Endothelial cell of umbilical vein (primary cell): Measurements from ENCODE around the gene RABEPK. TPM values are rescaled to one million over a fixed set of nuclear protein-coding genes. Genes with fewer than 3 reads are reported as not detected.

ENCODE experiments used
- BruUV-seq: library from RNA; stranded (reverse); fragments of 400-500 nt; replicated peaks from 2 replicates; lab custom pipeline; 2021; lab: Mats Ljungman, UMichigan
- CTCF ChIA-PET: fragments of 300-600, 350-600 bp; sonication (Branson Sonifier 250); formaldehyde crosslinking; loops from one replicate; lab custom pipeline; 2021; ENCODE audit warnings: antibody characterized with exemption, inconsistent platforms; lab: Charles Lee
- POLR2A ChIA-PET: fragments of 300-600, 350-600 bp; sonication (Branson Sonifier 250); formaldehyde crosslinking; loops from one replicate; lab custom pipeline; 2021; ENCODE audit warnings: antibody characterized with exemption, inconsistent platforms; lab: Charles Lee
- DNase-seq: peaks from one replicate; pipeline ENCODE4 v3.0.0-alpha.2; 2011; ENCODE audit warnings: low read depth, low spot score
- FAIRE-seq: peaks from 2 replicates; lab custom pipeline; 2011; peaks lifted over from hg19 to GRCh38; lab: Jason Lieb, UNC
- H2AFZ ChIP-seq: 2 replicates; pipeline ENCODE4 v1.6.0; 2012; ENCODE audit warnings: low read depth, low read length, control low read depth, inconsistent platforms
- H3K27ac ChIP-seq: 2 replicates; pipeline ENCODE4 v1.5.1; 2011; ENCODE audit warnings: low read depth, mild to moderate bottlenecking, control low read depth, low read length, moderate library complexity; ENCODE audit not compliant: insufficient read depth
- H3K27me3 ChIP-seq, 2 experiments: 2 replicates each; pipeline versions ENCODE4 v1.6.0 to v1.6.1; 2011; ENCODE audit warnings: low read length in 2 of 2, mixed read lengths in 1 of 2; ENCODE audit not compliant: control insufficient read depth in 2 of 2, insufficient read depth in 2 of 2
- H3K36me3 ChIP-seq, 2 experiments: 2 replicates in 1 of 2; 3 replicates in 1 of 2; pipeline ENCODE4 v1.5.1; 2011; ENCODE audit warnings: low read length in 2 of 2, mild to moderate bottlenecking in 1 of 2, moderate library complexity in 1 of 2; ENCODE audit not compliant: control insufficient read depth in 2 of 2, insufficient read depth in 2 of 2; ENCODE audit errors: extremely low read depth in 1 of 2
- H3K4me1 ChIP-seq: 3 replicates; pipeline ENCODE4 v1.5.1; 2011; ENCODE audit warnings: mild to moderate bottlenecking, low read length; ENCODE audit not compliant: control insufficient read depth, insufficient read depth; ENCODE audit errors: extremely low read depth
- H3K4me2 ChIP-seq: 2 replicates; pipeline ENCODE4 v1.6.1; 2011; ENCODE audit warnings: low read length, control low read depth, mixed read lengths; ENCODE audit not compliant: insufficient read depth
- H3K4me3 ChIP-seq, 3 experiments: fragments of 200-600 bp in 1 of 3; sonication (generic), shearing (Covaris generic) in 1 of 3; replicated peaks in 1 of 3; 2 replicates each; pipeline ENCODE4 v1.5.1; 2011 to 2016; ENCODE audit warnings: control low read depth in 3 of 3, low read length in 3 of 3, mild to moderate bottlenecking in 2 of 3, inconsistent platforms in 1 of 3, low read depth in 1 of 3, moderate library complexity in 1 of 3; ENCODE audit not compliant: insufficient read depth in 1 of 3
- H3K79me2 ChIP-seq: 2 replicates; pipeline ENCODE4 v1.6.0; 2012; ENCODE audit warnings: low read length, inconsistent platforms; ENCODE audit not compliant: control insufficient read depth, insufficient read depth
- H3K9ac ChIP-seq: replicated peaks from 2 replicates; pipeline ENCODE3; 2011; ENCODE audit warnings: low read length, control low read depth; ENCODE audit not compliant: insufficient read depth; ENCODE audit errors: extremely low read depth
- H3K9me1 ChIP-seq: replicated peaks from 3 replicates; pipeline ENCODE4 v1.6.0; 2011; ENCODE audit warnings: mild to moderate bottlenecking, low read length; ENCODE audit not compliant: control insufficient read depth, insufficient read depth; ENCODE audit errors: extremely low read depth
- H3K9me3 ChIP-seq: replicated peaks from 2 replicates; pipeline ENCODE4 v1.5.1; 2012; ENCODE audit warnings: low read length, inconsistent platforms; ENCODE audit not compliant: control insufficient read depth, insufficient read depth
- H4K20me1 ChIP-seq: replicated peaks from 2 replicates; pipeline ENCODE3; 2011; ENCODE audit warnings: mild to moderate bottlenecking, low read length; ENCODE audit not compliant: control insufficient read depth, insufficient read depth; ENCODE audit errors: extremely low read depth
- CTCF ChIP-seq, 2 donors: IDR thresholded peaks; 1 replicate in 1 of 2; 2 replicates in 1 of 2; pipeline ENCODE4 v1.5.1; 2011; ENCODE audit warnings: low read length in 2 of 2, mild to moderate bottlenecking in 2 of 2, moderate library complexity in 2 of 2, control low read depth in 1 of 2, inconsistent platforms in 1 of 2, low read depth in 1 of 2; ENCODE audit not compliant: insufficient read depth in 1 of 2; ENCODE audit errors: extremely low read depth in 1 of 2
- EZH2 ChIP-seq: IDR thresholded peaks from 2 replicates; pipeline ENCODE4 v1.6.1; 2012; ENCODE audit warnings: borderline replicate concordance, low read depth, mild to moderate bottlenecking, moderate library complexity, low read length, inconsistent platforms; ENCODE audit not compliant: severe bottlenecking
- FOS ChIP-seq: IDR thresholded peaks from 2 replicates; pipeline ENCODE4 v1.6.1; 2011; ENCODE audit warnings: mild to moderate bottlenecking, low read length, moderate library complexity, borderline replicate concordance; ENCODE audit not compliant: insufficient read depth
- GATA2 ChIP-seq: IDR thresholded peaks from 2 replicates; pipeline ENCODE4 v1.7.0; 2011; ENCODE audit warnings: low read depth, mild to moderate bottlenecking, moderate library complexity, mixed read lengths, low read length; ENCODE audit not compliant: insufficient read length, insufficient read depth
- JUN ChIP-seq: IDR thresholded peaks from 2 replicates; pipeline ENCODE4 v1.6.1; 2011; ENCODE audit warnings: borderline replicate concordance, low read depth; ENCODE audit not compliant: insufficient read length, insufficient read depth
- MAX ChIP-seq: IDR thresholded peaks from 2 replicates; pipeline ENCODE4 v1.6.1; 2011; ENCODE audit not compliant: insufficient read depth, insufficient read length
- MYC ChIP-seq: IDR thresholded peaks from one replicate; pipeline ENCODE4 v1.6.1; 2011; ENCODE audit warnings: mild to moderate bottlenecking, low read depth, low read length
- POLR2A ChIP-seq: IDR thresholded peaks from 2 replicates; pipeline ENCODE4 v1.6.1; 2012; ENCODE audit warnings: low read depth, mild to moderate bottlenecking, control low read depth, low read length
- POLR2AphosphoS5 ChIP-seq: IDR thresholded peaks from 2 replicates; pipeline ENCODE4 v1.6.1; 2012; ENCODE audit warnings: low read depth, mild to moderate bottlenecking, control low read depth, low read length, moderate library complexity; ENCODE audit not compliant: insufficient read depth
- dilution Hi-C: fragments of 300-500 bp; cut with MboI; formaldehyde crosslinking; loops from one replicate; pipeline ENCODE4 v1.15.0; 2019; ENCODE audit warnings: low sequenced_read_pairs; ENCODE audit not compliant: extremely low pct_ligation_motif_present
- intact Hi-C: fragments of 100-400 bp; cut with micrococcal nuclease; formaldehyde crosslinking; loops from one replicate; pipeline ENCODE4 v1.10.0; 2022
- polyA plus RNA-seq, 4 experiments: library from polyadenylated mRNA; depleted of rRNA in 3 of 4; stranded (reverse) in 3 of 4; unstranded in 1 of 4; fragments of >200 nt; gene quantifications; 2 replicates each; pipeline versions ENCODE4 v1.2.1 to v1.2.3, GENCODE V29; 2011 to 2012; ENCODE audit warnings: missing spikeins in 1 of 4
- total RNA-seq: library from RNA; stranded (reverse); gene quantifications from 2 replicates; pipeline ENCODE4 v1.2.3, GENCODE V29; 2021

The RABEPK gene
- total and polyA plus RNA-seq, 2 donors (not counting 3 experiments of a cell fraction or from before 2014, with no cell fraction given) = 18.2 to 23.0 TPM

- ChIA-PET POLR2A (no interaction called here), CTCF (interaction anchor here (1.0 kb wide), 1 partner anchor 233 kb away, joined by 3 read pairs; no protein-coding TSS in a partner anchor)
- Histone ChIP-seq H3K27ac (no peak overlapping the region), H3K79me2 (no peaks in the 10 kb centered on the region), H2AFZ (no peak overlapping the region), H3K4me1 (no peaks in the 10 kb centered on the region), H3K4me3 (no peak overlapping the region), H3K9me3 (no peaks in the 10 kb centered on the region), H3K27me3 (no peaks in the 10 kb centered on the region), H4K20me1 (no peaks in the 10 kb centered on the region), H3K36me3 (peaks cover 12 to 19% of the 10 kb centered on the region in 2 experiments), H3K4me2 (no peak overlapping the region), H3K9ac (no peak overlapping the region), H3K9me1 (no peaks in the 10 kb centered on the region)
- intact Hi-C loops (no loop called here), dilution Hi-C loops (no loop called here)
- FAIRE-seq = no peak
- TF ChIP-seq GATA2 (no peak), MAX (no peak), EZH2 (no peak), POLR2AphosphoS5 (no peak), JUN (no peak), MYC (no peak), POLR2A (no peak), FOS (no peak)
- no TSS peak for BruUV-seq
- DNase-seq = no peak
Observed at GRCh38 chr9:125151730-125152129, 48.6 kb upstream of the RABEPK start.

- dilution Hi-C loops = no loop called here
- H3K9me1 ChIP-seq = no peaks in the 10 kb centered on the region
- no peaks in the 10 kb centered on the region for H3K4me1 ChIP-seq
- TF ChIP-seq FOS (no peak), CTCF (IDR thresholded peaks at IDR 0.05; ENCODE audit: extremely low read depth in 1 of 2, insufficient read depth in 1 of 2, low read depth in 1 of 2, low read length in 2 of 2) (no peak), MAX (no peak), EZH2 (no peak), POLR2AphosphoS5 (no peak), POLR2A (no peak)
- no peak overlapping the region for H3K9ac ChIP-seq
- DNase-seq = no peak
- H3K9me3 ChIP-seq = no peaks in the 10 kb centered on the region
- ChIA-PET POLR2A (no interaction called here), CTCF (no interaction called here)
- no peaks in the 10 kb centered on the region for H3K27me3 ChIP-seq
- no peaks in the 10 kb centered on the region for H4K20me1 ChIP-seq
- H2AFZ ChIP-seq = no peak overlapping the region
- no peak for FAIRE-seq
- BruUV-seq = no TSS peak
- H3K27ac ChIP-seq = no peak overlapping the region
- no peak overlapping the region for H3K4me3 ChIP-seq
- no peak overlapping the region for H3K4me2 ChIP-seq
- H3K36me3 ChIP-seq = peaks cover 12 to 19% of the 10 kb centered on the region in 2 experiments
- no peaks in the 10 kb centered on the region for H3K79me2 ChIP-seq
- intact Hi-C loops = no loop called here
Observed at GRCh38 chr9:125153712-125154367, 46.5 kb upstream of the RABEPK start.
